SK-N-MC (cell line): ENCODE data around the gene OXCT1.

Experiments
- EZH2 ChIP-seq: fragments of 200-600 bp; sonication (generic); IDR thresholded peaks from one replicate; pipeline ENCODE4 v1.6.1; 2017; ENCODE audit warnings: antibody characterized with exemption
- POLR2AphosphoS5 ChIP-seq: IDR thresholded peaks from 2 replicates; pipeline ENCODE4 v1.6.1; 2012; ENCODE audit warnings: mild to moderate bottlenecking, low read depth, low read length, borderline replicate concordance

DNA sequence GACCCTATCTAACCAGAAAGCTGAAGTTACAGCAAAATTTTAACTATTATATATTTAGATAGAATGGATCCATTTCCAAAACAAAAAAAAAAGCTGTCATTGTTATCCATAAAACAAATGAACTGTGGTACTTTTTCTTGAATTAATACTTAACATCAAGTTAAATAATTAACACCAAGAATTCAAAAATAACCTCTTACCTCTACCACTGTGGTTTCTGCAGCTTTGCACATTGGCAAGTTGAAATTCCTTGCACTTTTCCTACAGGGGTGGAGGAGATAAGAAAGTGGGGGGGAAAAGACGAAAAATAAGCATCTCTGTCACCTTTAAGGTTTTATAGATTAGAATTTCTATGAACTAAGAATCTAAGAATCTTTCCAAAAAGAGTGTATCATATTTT is 30.0 kb downstream of the OXCT1 start:
- TF ChIP-seq EZH2 (no peak), POLR2AphosphoS5 (no peak)
